HUES6 (cell line): ENCODE measurements around the gene TTC36.

Experiments
- H3K27ac ChIP-seq: 2 replicates; pipeline ENCODE4 v1.7.0; 2013; ENCODE audit warnings: low read depth, mild to moderate bottlenecking, low read length, inconsistent platforms
- H3K27me3 ChIP-seq: 2 replicates; pipeline ENCODE4 v1.6.1; 2013; ENCODE audit warnings: low read length; ENCODE audit not compliant: control insufficient read depth, insufficient read depth
- H3K36me3 ChIP-seq: 2 replicates; pipeline ENCODE4 v1.6.1; 2013; ENCODE audit warnings: low read length; ENCODE audit not compliant: control insufficient read depth, insufficient read depth
- H3K4me1 ChIP-seq: 2 replicates; pipeline ENCODE4 v1.6.1; 2013; ENCODE audit warnings: low read length; ENCODE audit not compliant: control insufficient read depth, insufficient read depth
- H3K4me3 ChIP-seq: 2 replicates; pipeline ENCODE4 v1.5.1; 2013; ENCODE audit warnings: low read depth, low read length
- H3K9ac ChIP-seq: one replicate; pipeline ENCODE4 v1.6.1; 2013; ENCODE audit warnings: mild to moderate bottlenecking, low read length
- H3K9me3 ChIP-seq: 2 replicates; pipeline ENCODE4 v1.6.1; 2013; ENCODE audit warnings: low read depth, low read length; ENCODE audit not compliant: control insufficient read depth, insufficient read depth

Gene TTC36

GRCh38 chr11:118521892-118522311, 5.4 kb upstream of the TTC36 start:
- no peaks in the 10 kb centered on the region for H3K27me3 ChIP-seq
- H3K36me3 ChIP-seq = peaks cover 73% of the 10 kb centered on the region
- H3K4me1 ChIP-seq = peaks cover 1% of the 10 kb centered on the region; the same call in 1 of the 2 replicates
- H3K4me3 ChIP-seq = no peak overlapping the region
- H3K9ac ChIP-seq = no peak overlapping the region
- no peaks in the 10 kb centered on the region for H3K9me3 ChIP-seq
- H3K27ac ChIP-seq = no peak overlapping the region

DNA sequence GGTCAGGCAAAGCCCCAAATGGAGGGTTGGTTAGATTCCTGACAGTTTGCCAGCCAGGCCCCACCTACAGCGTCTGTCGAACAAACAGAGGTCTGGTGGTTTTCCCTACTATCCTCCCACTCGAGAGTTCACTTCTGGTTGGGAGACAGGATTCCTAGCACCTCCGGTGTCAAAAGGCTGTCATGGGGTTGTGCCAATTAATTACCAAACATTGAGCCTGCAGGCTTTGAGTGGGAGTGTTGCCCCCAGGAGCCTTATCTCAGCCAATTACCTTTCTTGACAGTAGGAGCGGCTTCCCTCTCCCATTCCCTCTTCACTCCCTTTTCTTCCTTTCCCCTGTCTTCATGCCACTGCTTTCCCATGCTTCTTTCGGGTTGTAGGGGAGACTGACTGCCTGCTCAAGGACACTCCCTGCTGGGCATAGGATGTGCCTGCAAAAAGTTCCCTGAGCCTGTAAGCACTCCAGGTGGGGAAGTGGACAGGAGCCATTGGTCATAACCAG, 4.7 kb upstream of the TTC36 start:
- Histone ChIP-seq H3K9ac (no peak overlapping the region), H3K27ac (no peak overlapping the region), H3K9me3 (no peaks in the 10 kb centered on the region), H3K36me3 (peaks cover 69% of the 10 kb centered on the region), H3K4me1 (peaks cover 6% of the 10 kb centered on the region; the same call in 1 of the 2 replicates), H3K27me3 (no peaks in the 10 kb centered on the region), H3K4me3 (no peak overlapping the region)

DNA sequence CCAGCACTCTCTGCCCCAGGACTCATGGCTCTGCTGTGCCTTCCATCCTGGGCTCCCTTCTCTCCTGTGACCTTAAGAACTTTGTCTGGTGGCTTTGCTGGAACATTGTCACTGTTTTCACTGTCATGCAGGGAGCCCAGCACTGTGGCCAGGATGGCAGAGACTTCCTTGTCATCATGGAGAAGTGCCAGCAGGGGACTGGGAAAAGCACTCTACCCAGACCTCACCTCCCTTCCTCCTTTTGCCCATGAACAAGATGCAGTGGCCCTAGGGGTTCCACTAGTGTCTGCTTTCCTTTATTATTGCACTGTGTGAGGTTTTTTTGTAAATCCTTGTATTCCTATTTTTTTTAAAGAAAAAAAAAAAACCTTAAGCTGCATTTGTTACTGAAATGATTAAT, 2.9 kb upstream of the TTC36 start:
- no peaks in the 10 kb centered on the region for H3K27me3 ChIP-seq
- H3K4me1 ChIP-seq = peaks cover 8% of the 10 kb centered on the region; the same call in 1 of the 2 replicates
- no peak overlapping the region for H3K9ac ChIP-seq
- H3K9me3 ChIP-seq = no peaks in the 10 kb centered on the region
- peaks cover 57% of the 10 kb centered on the region for H3K36me3 ChIP-seq
- H3K4me3 ChIP-seq = no peak overlapping the region
- H3K27ac ChIP-seq = no peak overlapping the region

- Histone ChIP-seq H3K36me3 (peaks cover 52% of the 10 kb centered on the region), H3K9me3 (no peaks in the 10 kb centered on the region), H3K9ac (no peak overlapping the region), H3K27ac (no peak overlapping the region), H3K4me1 (peaks cover 14% of the 10 kb centered on the region; the same call in 1 of the 2 replicates), H3K27me3 (no peaks in the 10 kb centered on the region; the same call in 1 of the 2 replicates), H3K4me3 (no peak overlapping the region)
These were observed 2.4 kb upstream of the TTC36 start for GRCh38 chr11:118524757-118525470.

- Histone ChIP-seq H3K9ac (no peak overlapping the region), H3K27me3 (no peaks in the 10 kb centered on the region; the same call in 1 of the 2 replicates), H3K27ac (no peak overlapping the region), H3K36me3 (peaks cover 35% of the 10 kb centered on the region), H3K9me3 (no peaks in the 10 kb centered on the region), H3K4me3 (no peak overlapping the region), H3K4me1 (peaks cover 16% of the 10 kb centered on the region; the same call in 1 of the 2 replicates)
These were observed 586 bp upstream of the TTC36 start for GRCh38 chr11:118526688-118527087.

DNA sequence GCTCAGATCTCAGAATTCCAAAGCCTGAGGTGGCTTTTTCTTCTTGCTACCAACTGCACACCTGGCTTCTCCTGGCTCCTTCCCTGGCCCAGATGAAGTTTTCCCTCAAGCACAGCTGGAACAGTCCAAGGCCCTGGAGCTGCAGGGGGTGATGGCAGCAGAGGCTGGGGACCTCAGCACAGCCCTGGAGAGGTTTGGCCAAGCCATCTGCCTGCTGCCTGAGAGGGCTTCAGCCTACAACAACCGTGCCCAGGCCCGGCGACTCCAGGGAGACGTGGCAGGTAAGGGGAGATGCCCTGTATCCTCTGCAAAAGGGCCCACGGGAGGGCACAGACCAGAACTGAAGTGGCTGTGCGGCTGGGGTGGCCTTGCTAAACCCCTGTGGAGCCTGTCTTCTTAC, 1.2 kb downstream of the TTC36 start:
- peaks cover 16% of the 10 kb centered on the region; the same call in 1 of the 2 replicates for H3K4me1 ChIP-seq
- H3K36me3 ChIP-seq = peaks cover 18% of the 10 kb centered on the region
- no peak overlapping the region for H3K9ac ChIP-seq
- no peak overlapping the region for H3K27ac ChIP-seq
- no peaks in the 10 kb centered on the region for H3K9me3 ChIP-seq
- no peak overlapping the region for H3K4me3 ChIP-seq
- H3K27me3 ChIP-seq = no peaks in the 10 kb centered on the region; the same call in 1 of the 2 replicates

DNA sequence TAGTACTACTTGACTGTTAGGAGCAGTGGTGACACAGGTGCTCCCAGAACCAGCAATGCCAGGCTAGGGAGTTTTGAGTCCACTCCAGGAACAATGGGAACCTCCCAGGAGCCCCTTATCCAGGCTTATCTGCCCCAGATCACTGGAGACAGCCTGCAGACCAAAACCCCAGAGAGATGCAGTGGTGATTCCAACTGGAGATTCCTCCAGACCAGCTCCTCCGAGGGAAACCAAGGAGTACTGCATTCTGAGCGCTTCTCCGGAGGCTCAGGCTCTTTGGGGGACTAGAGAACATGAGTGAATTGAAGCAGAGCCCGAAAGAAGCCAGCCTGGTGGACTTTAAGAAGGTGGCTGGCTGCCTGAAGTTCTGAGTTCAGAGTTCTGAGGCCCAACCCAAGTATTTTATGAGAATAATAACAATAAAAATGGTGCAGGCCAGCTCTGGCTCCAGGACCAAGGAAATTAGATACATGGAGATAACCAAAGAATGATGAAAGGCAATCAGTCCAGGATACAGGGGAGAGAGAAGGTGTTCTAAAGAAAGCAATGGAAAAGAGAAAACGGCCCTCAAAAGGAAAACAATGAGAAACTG, 2.4 kb downstream of the TTC36 start:
- Histone ChIP-seq H3K27me3 (no peaks in the 10 kb centered on the region; the same call in 1 of the 2 replicates), H3K4me1 (peaks cover 16% of the 10 kb centered on the region; the same call in 1 of the 2 replicates), H3K36me3 (peaks cover 10% of the 10 kb centered on the region), H3K27ac (no peak overlapping the region), H3K9ac (no peak overlapping the region), H3K9me3 (no peaks in the 10 kb centered on the region), H3K4me3 (peak overlapping the region; percentile 78)

DNA sequence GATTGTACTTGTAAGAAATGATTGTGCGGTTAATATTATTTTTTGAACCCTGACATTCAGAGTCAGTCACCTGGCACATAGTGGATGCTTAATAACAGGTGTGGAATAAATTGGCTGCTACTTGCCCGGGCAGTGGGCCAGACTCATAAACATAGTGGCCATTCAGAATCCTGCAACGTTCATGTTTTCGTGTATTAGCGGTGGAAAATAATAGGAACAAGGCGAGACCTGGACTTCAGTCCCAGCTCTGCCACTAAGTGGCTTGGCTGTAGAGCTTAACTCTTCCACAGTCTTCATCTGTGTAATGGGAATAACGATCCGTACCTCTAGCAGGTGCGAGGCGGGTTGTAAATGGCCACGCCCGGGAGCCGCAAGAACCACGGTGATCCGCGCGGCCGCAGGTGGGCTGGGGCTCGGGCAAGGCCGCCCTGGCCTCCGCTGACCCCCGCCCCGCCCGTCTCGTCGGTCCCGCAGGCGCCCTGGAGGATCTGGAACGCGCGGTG, 3.0 kb downstream of the TTC36 start:
- no peak overlapping the region for H3K27ac ChIP-seq
- peak overlapping the region; percentile 78 for H3K4me3 ChIP-seq
- no peaks in the 10 kb centered on the region; the same call in 1 of the 2 replicates for H3K27me3 ChIP-seq
- peak overlapping the region; percentile 74 for H3K9ac ChIP-seq
- H3K9me3 ChIP-seq = no peaks in the 10 kb centered on the region
- peaks cover 16% of the 10 kb centered on the region; the same call in 1 of the 2 replicates for H3K4me1 ChIP-seq
- peaks cover 10% of the 10 kb centered on the region for H3K36me3 ChIP-seq

GRCh38 chr11:118530683-118531596, 3.7 kb downstream of the TTC36 start, which contains the start of gene TMEM25:
Gene TMEM25, plus strand, starts transcription at chr11:118531192. Its CDS starts 610 bp downstream, at chr11:118531802.
- H3K9ac ChIP-seq = peak within 1 kb of the TSS; percentile 74
- peaks cover 16% of the 10 kb centered on the region; the same call in 1 of the 2 replicates for H3K4me1 ChIP-seq
- no peaks in the 10 kb centered on the region for H3K9me3 ChIP-seq
- peak within 1 kb of the TSS; percentile 78 for H3K4me3 ChIP-seq
- peaks cover 10% of the 10 kb centered on the region; the same call in 1 of the 2 replicates for H3K36me3 ChIP-seq
- H3K27me3 ChIP-seq = no peaks in the 10 kb centered on the region; the same call in 1 of the 2 replicates
- H3K27ac ChIP-seq = peak within 1 kb of the TSS; percentile 49; the same call in 1 of the 2 replicates

GRCh38 chr11:118531597-118532084, 4.4 kb downstream of the TTC36 start:
- Histone ChIP-seq H3K4me1 (peaks cover 16% of the 10 kb centered on the region; the same call in 1 of the 2 replicates), H3K36me3 (peaks cover 10% of the 10 kb centered on the region; the same call in 1 of the 2 replicates), H3K9ac (peak overlapping the region; percentile 60), H3K27ac (no peak overlapping the region), H3K4me3 (peak overlapping the region; percentile 78), H3K9me3 (no peaks in the 10 kb centered on the region), H3K27me3 (no peaks in the 10 kb centered on the region; the same call in 1 of the 2 replicates)
